ENCODE results near the gene FAM181A.

Gene FAM181A

DNA sequence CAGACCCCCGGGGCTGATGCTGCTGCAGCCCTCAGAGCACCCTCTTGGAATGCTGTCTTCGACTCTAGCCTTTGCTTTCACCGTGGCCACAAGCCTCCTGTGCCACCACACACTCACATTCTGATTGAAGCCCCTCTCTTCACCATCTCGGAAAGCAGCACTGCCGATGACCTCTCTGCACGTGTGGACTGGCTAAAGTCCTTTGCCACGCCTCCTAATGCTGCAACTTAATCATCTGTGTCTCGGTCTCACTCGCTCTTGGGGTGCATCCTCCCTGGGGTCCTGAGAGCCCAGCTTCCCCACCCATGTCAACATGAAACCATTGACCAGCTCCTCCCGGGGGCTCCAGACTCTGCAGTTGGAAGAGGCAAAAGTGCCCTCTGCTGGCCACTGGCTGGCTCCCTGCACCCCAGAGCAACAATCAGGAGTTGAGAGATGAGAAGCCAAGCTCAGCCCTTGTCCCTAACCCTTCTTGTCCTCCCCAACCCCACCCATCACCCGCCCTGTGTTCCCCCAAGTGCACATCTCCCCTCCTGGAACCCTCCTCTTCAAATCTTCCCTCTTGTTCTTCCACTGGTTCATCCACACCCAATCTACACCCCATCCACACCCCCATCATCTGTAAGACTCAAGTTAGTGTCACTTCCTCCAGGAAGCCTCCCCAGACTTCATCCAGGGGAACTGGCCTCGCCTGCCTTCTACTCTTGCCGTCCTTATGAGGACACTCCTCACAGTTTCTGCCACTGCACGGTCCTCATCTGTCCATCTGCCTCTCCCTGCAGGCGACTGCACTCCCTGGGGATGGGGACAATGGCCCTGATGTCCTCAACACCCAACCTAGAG, 23.6 kb upstream of the FAM181A start:
- H3K4me3 ChIP-seq (ENCODE audit: low read length), result no peak overlapping the region
- DNase-seq (ENCODE audit: low read depth), result no peak
- TF ChIP-seq CTCF (conservative IDR thresholded peaks at IDR 0.05; ENCODE audit: low read length), result peak; percentile 30

DNA sequence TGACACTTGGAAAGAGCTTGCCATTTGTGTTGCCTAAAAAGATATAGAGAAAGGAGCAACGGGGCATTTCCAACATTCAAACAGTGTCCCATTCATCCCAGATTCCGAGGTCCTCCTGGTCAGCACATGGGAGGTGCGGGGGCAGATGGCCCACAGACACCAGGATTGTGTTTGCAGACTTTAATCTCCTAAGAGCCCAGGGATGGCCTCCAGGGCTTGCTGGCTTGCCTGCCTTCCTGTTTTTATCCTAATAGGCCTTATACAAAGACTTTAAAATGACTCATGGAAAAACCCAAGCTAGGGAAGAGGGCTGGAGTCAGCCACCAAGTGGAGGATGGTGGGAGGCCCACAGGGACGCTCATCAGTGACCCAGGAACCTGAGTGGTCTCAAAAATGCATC, 21.5 kb upstream of the FAM181A start:
- no peak for TF ChIP-seq CTCF (conservative IDR thresholded peaks at IDR 0.05; ENCODE audit: low read length)
- DNase-seq (ENCODE audit: low read depth), result no peak
- no peak overlapping the region for H3K4me3 ChIP-seq (ENCODE audit: low read length)

DNA sequence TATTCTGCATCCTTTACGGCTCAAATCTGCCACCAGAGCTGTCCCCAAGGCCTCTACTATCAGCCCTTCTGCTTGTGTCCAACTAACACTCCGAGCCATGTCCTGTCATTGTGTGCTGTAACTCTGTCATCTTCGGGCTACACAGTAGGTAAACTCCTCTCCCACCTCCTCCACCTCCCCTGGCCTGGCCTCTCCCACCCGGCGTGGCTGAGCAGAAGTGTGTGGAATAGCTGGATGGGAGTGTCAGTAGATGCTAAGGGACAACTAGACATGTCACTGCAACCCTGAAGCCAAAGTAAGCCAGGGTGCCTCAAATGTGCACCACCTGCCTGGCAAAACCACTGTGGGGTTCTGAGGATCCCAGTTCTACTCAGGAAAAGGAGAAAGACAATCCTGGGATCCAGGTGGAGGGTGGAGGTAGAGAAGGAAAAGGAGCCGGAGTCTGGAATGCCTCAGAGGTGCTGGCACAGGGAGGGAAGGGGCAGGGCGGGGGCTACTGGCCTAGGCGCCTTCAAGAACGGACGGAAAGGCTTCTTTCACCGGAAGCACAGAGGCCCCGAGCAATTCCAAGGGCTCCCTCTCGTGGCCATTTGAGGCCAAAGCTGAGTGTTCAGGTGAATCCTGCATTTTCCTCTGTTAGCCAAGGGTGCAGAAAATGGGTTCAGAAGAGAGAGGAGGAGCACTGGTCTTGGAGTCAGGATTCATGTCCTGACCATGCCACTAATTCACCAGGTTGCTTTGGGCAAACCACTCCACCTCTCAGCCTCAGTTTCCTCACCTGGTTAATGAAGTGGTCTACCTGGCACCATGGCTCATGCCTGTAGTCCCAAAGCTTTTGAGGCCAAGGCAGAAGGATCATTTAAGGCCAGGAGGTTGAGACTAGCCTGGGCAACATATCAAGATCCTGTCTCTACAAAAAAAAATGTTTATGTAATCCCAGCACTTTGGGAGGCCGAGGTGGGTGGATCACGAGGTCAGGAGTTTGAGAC, 20.5 kb upstream of the FAM181A start:
- TF ChIP-seq CTCF (conservative IDR thresholded peaks at IDR 0.05; ENCODE audit: low read length), result peak; percentile 74
- DNase-seq (ENCODE audit: low read depth), result peak; percentile 30
- no peak overlapping the region for H3K4me3 ChIP-seq (ENCODE audit: low read length)

- TF ChIP-seq CTCF (conservative IDR thresholded peaks at IDR 0.05; ENCODE audit: low read length), result no peak
- no peak for DNase-seq (ENCODE audit: low read depth)
- no peak overlapping the region for H3K4me3 ChIP-seq (ENCODE audit: low read length)
Measured at GRCh38 chr14:93909429-93910128, 17.6 kb upstream of the FAM181A start.

DNA sequence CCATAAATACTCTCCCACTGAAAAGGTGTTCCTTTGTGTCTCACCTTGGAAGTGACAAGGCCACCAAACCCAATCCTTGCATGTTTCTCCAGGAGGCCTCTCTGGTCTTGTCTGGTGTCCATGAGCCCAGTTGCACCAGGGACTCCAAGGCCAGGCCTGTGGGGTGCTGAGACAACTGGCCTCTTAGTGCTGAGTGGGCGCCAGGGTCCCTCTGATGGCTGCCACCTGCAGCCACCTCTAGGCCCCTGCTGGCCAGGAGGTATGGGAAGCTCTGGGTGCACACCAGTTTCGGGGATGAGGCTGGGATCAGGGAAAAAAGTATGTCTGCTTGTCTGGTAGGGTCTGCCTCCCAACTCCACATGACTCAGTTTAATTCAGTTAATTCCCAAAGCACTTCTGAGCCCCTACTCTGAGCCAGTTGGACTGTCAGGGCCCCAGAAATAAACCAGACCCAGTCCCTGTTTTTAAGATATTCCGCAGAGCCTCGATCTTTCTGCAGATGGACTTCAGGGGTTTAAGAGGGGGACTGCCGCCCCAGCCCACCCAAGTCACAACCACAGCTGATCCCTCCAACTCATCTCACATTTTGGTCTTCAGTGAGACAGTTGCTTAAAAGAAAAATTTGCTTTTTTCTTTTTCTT, 15.0 kb upstream of the FAM181A start:
- DNase-seq (ENCODE audit: low read depth), result no peak
- TF ChIP-seq CTCF (conservative IDR thresholded peaks at IDR 0.05; ENCODE audit: low read length), result no peak
- H3K4me3 ChIP-seq (ENCODE audit: low read length), result no peak overlapping the region

DNA sequence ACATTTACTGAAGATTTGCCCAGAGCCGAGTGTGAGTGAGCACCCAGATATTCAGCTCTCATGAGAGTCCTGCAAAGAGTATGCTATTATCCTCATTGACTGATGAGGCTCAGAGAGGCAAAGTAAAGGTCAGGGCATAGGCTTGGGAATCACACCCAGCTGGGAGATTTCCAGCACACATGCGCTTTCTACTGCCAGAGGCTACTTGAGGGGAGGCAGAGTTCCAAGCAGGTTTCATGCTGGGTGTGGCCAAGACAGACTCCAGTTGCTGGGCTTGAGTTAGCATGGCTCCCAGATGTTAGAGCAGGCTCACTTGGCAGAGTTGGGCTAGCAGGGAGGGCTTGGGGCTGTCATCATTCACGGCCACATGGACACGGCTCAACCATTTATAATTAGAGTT, 14.4 kb upstream of the FAM181A start:
- no peak overlapping the region for H3K4me3 ChIP-seq (ENCODE audit: low read length)
- peak; percentile 23 for DNase-seq (ENCODE audit: low read depth)
- no peak for TF ChIP-seq CTCF (conservative IDR thresholded peaks at IDR 0.05; ENCODE audit: low read length)

All from AG10803 (cell line).